IMR-90 (cell line): ENCODE results near the gene JMJD8. TPM values are rescaled to one million over a fixed set of nuclear protein-coding genes. Genes with fewer than 3 reads are reported as not detected.

ENCODE experiments used
- ATAC-seq: fragments of 200-7000 bp; cut with Tn5 transposase; 2 replicates; pipeline ENCODE4 v1.9.1; 2020; ENCODE audit warnings: low read depth, mild to moderate bottlenecking, moderate library complexity
- BruUV-seq: library from RNA; stranded (reverse); fragments of 400-500 nt; replicated peaks from 2 replicates; lab custom pipeline; 2021; lab: Mats Ljungman, UMichigan
- CTCF ChIA-PET: fragments of 300-600 bp; formaldehyde crosslinking; extraction: SDS; loops from one replicate; lab custom pipeline; 2021; ENCODE audit warnings: antibody characterized with exemption; lab: Yijun Ruan, JAX
- POLR2A ChIA-PET: fragments of 300-600 bp; sonication (Branson Sonifier 250); formaldehyde crosslinking; loops from one replicate; lab custom pipeline; 2022; ENCODE audit warnings: antibody characterized with exemption; ENCODE audit not compliant: unreplicated experiment; lab: Charles Lee
- DNase-seq: peaks from one replicate; pipeline ENCODE4 v3.0.0; 2013
- H2AFZ ChIP-seq: replicated peaks from 2 replicates; pipeline ENCODE3; 2013; ENCODE audit warnings: low read length, mild to moderate bottlenecking; ENCODE audit not compliant: poor library complexity
- H2AK5ac ChIP-seq: 2 replicates; pipeline ENCODE4 v1.6.1; 2013; ENCODE audit warnings: low read depth, low read length, inconsistent platforms
- H2AK9ac ChIP-seq: replicated peaks from 2 replicates; pipeline ENCODE3; 2013; ENCODE audit warnings: mild to moderate bottlenecking, low read depth, low read length, moderate library complexity; ENCODE audit not compliant: poor library complexity
- H2BK120ac ChIP-seq: 2 replicates; pipeline ENCODE4 v1.6.1; 2013; ENCODE audit warnings: low read depth, low read length, inconsistent platforms
- H2BK15ac ChIP-seq: 3 replicates; pipeline ENCODE4 v1.6.1; 2013; ENCODE audit warnings: low read depth, low read length, inconsistent platforms
- H2BK20ac ChIP-seq: 2 replicates; pipeline ENCODE4 v1.6.1; 2013; ENCODE audit warnings: low read depth, mild to moderate bottlenecking, inconsistent platforms, low read length, moderate library complexity
- H2BK5ac ChIP-seq: 2 replicates; pipeline ENCODE4 v1.6.1; 2013; ENCODE audit warnings: mild to moderate bottlenecking, low read depth, low read length, inconsistent platforms; ENCODE audit not compliant: poor library complexity, severe bottlenecking
- H3K14ac ChIP-seq: replicated peaks from 2 replicates; pipeline ENCODE4 v1.6.1; 2013; ENCODE audit warnings: low read depth, low read length, inconsistent platforms
- H3K18ac ChIP-seq: 2 replicates; pipeline ENCODE4 v1.6.1; 2013; ENCODE audit warnings: low read depth, low read length, control low read depth
- H3K23ac ChIP-seq: 2 replicates; pipeline ENCODE4 v1.6.1; 2013; ENCODE audit warnings: low read depth, low read length, inconsistent platforms
- H3K27ac ChIP-seq: 2 replicates; pipeline ENCODE4 v1.5.1; 2013; ENCODE audit warnings: mild to moderate bottlenecking, control low read depth, low read length; ENCODE audit not compliant: insufficient read depth
- H3K27me3 ChIP-seq: 2 replicates; pipeline ENCODE4 v1.6.1; 2013; ENCODE audit warnings: low read length; ENCODE audit not compliant: control insufficient read depth, insufficient read depth
- H3K36me3 ChIP-seq: 2 replicates; pipeline ENCODE4 v1.6.1; 2013; ENCODE audit warnings: low read length, mixed read lengths; ENCODE audit not compliant: control insufficient read depth, insufficient read depth
- H3K4ac ChIP-seq: 2 replicates; pipeline ENCODE4 v1.6.1; 2013; ENCODE audit warnings: low read depth, low read length, inconsistent platforms
- H3K4me1 ChIP-seq: 2 replicates; pipeline ENCODE4 v1.6.1; 2013; ENCODE audit warnings: low read length, mixed read lengths; ENCODE audit not compliant: control insufficient read depth, insufficient read depth
- H3K4me2 ChIP-seq: 2 replicates; pipeline ENCODE4 v1.6.1; 2013; ENCODE audit warnings: low read depth, mild to moderate bottlenecking, control low read depth, low read length, moderate library complexity
- H3K4me3 ChIP-seq: 2 replicates; pipeline ENCODE4 v1.5.1; 2013; ENCODE audit warnings: low read depth, mild to moderate bottlenecking, control low read depth, low read length, moderate library complexity; ENCODE audit not compliant: insufficient read depth
- H3K56ac ChIP-seq: 2 replicates; pipeline ENCODE4 v1.6.1; 2013; ENCODE audit warnings: low read length, inconsistent platforms; ENCODE audit not compliant: insufficient read depth; ENCODE audit errors: extremely low read depth
- H3K79me1 ChIP-seq, 2 experiments: 2 replicates each; pipeline ENCODE4 v1.6.1; 2013; ENCODE audit warnings: low read length in 2 of 2, inconsistent platforms in 1 of 2, low read depth in 1 of 2
- H3K9ac ChIP-seq: 2 replicates; pipeline ENCODE4 v1.6.1; 2013; ENCODE audit warnings: low read depth, low read length, control low read depth
- H3K9me1 ChIP-seq: 2 replicates; pipeline ENCODE4 v1.6.1; 2013; ENCODE audit warnings: low read length, inconsistent platforms; ENCODE audit not compliant: insufficient read depth
- H3K9me3 ChIP-seq: 2 replicates; pipeline ENCODE4 v1.6.1; 2013; ENCODE audit warnings: low read length; ENCODE audit not compliant: control insufficient read depth, insufficient read depth
- H4K20me1 ChIP-seq: 2 replicates; pipeline ENCODE4 v1.6.1; 2013; ENCODE audit warnings: low read length, inconsistent platforms; ENCODE audit not compliant: insufficient read depth
- H4K5ac ChIP-seq: 2 replicates; pipeline ENCODE4 v1.6.1; 2013; ENCODE audit warnings: mild to moderate bottlenecking, low read depth, low read length, control low read depth
- H4K8ac ChIP-seq, 2 experiments: 2 replicates each; pipeline ENCODE4 v1.6.1; 2013; ENCODE audit warnings: low read depth in 2 of 2, low read length in 2 of 2, control low read depth in 1 of 2, inconsistent platforms in 1 of 2
- H4K91ac ChIP-seq: 2 replicates; pipeline ENCODE4 v1.6.1; 2013; ENCODE audit warnings: low read depth, low read length, inconsistent platforms; ENCODE audit not compliant: insufficient read depth
- BHLHE40 ChIP-seq: fragments of 150-350 bp; IDR thresholded peaks from 2 replicates; pipeline ENCODE4 v1.6.1; 2016; ENCODE audit warnings: mild to moderate bottlenecking, low read depth, low read length
- CHD1 ChIP-seq: IDR thresholded peaks from 2 replicates; pipeline ENCODE4 v1.6.1; 2012; ENCODE audit warnings: low read depth, low read length, improper control_type of control experiment
- ELK1 ChIP-seq: fragments of 150-350 bp; IDR thresholded peaks from 2 replicates; pipeline ENCODE4 v1.6.1; 2016; ENCODE audit warnings: low read depth, mild to moderate bottlenecking, low read length, moderate library complexity, borderline replicate concordance
- FOS ChIP-seq: fragments of 150-350 bp; IDR thresholded peaks from 2 replicates; pipeline ENCODE4 v1.6.1; 2016; ENCODE audit warnings: low read depth, low read length
- MAFK ChIP-seq: IDR thresholded peaks from 2 replicates; pipeline ENCODE4 v1.6.1; 2012; ENCODE audit warnings: low read depth, low read length, improper control_type of control experiment
- RAD21 ChIP-seq: IDR thresholded peaks from 2 replicates; pipeline ENCODE4 v1.6.1; 2012; ENCODE audit warnings: low read length, improper control_type of control experiment
- RFX5 ChIP-seq: IDR thresholded peaks from 2 replicates; pipeline ENCODE4 v1.8.0; 2012; ENCODE audit warnings: low read depth, mild to moderate bottlenecking, low read length, moderate library complexity
- USF2 ChIP-seq: fragments of 150-350 bp; IDR thresholded peaks from 2 replicates; pipeline ENCODE4 v1.6.1; 2017; ENCODE audit warnings: mild to moderate bottlenecking, antibody characterized with exemption, low read length, low read depth
- WGBS, 2 experiments: methylation state at CpG; one replicate each; pipeline versions ENCODE4 v1.1.5 to v1.1.7; 2013; ENCODE audit warnings: missing lambda C conversion rate in 2 of 2; ENCODE audit not compliant: insufficient read length in 1 of 2; ENCODE audit errors: extremely low coverage in 2 of 2; 5-methylcytosine and 5-hydroxymethylcytosine counted together
- dilution Hi-C: fragments of 300-500 bp; cut with HindIII; formaldehyde crosslinking; loops from one replicate; pipeline ENCODE4 v1.14.3; 2018; ENCODE audit warnings: low sequenced_read_pairs; ENCODE audit not compliant: unreplicated experiment
- in situ Hi-C: fragments of 300-500 bp; cut with MboI; formaldehyde crosslinking; loops from 3 replicates; pipeline ENCODE4 v1.14.3; 2019; ENCODE audit warnings: low sequenced_read_pairs, inconsistent platforms, mixed read lengths
- intact Hi-C: fragments of 100-400 bp; cut with micrococcal nuclease; formaldehyde crosslinking; loops from 2 replicates; pipeline ENCODE4 v1.10.0; 2022
- polyA plus RNA-seq, 3 experiments: library from polyadenylated mRNA; depleted of rRNA; stranded (reverse); fragments of >200 nt; gene quantifications; 2 replicates each; pipeline ENCODE4 v1.2.3, GENCODE V29; 2012; ENCODE audit warnings: low replicate concordance in 1 of 3
- total RNA-seq: library from RNA; depleted of rRNA; stranded (reverse); fragments of >200 nt; gene quantifications from 2 replicates; pipeline ENCODE4 v1.2.3, GENCODE V29; 2012
- TF ChIP-seq, protein P1 (sequence below): conservative IDR thresholded peaks from 2 replicates; pipeline ENCODE4 v1.5.1; 2012; ENCODE audit warnings: mild to moderate bottlenecking, low read depth, low read length, improper control_type of control experiment

JMJD8 gene
- total and polyA plus RNA-seq, 2 of the 4 experiments (the other 2 are of a cell fraction) = 17.7 to 62.5 TPM

- WGBS, 2 experiments = 72% methylated on average over 20 of the region's 57 CpGs; no CpG with 5 or more reads in 1 of the 2 experiments
- H4K8ac ChIP-seq = no peak overlapping the region
- BruUV-seq = no TSS peak
- H4K20me1 ChIP-seq = peaks cover 40% of the 10 kb centered on the region
- H3K36me3 ChIP-seq = peaks cover 29% of the 10 kb centered on the region
- TF ChIP-seq MAFK = no peak
- no peak for TF ChIP-seq ELK1
- no peak for TF ChIP-seq BHLHE40
- no peak for TF ChIP-seq RAD21
- no peak for TF ChIP-seq FOS
- no peak for TF ChIP-seq CHD1
- no peak for TF ChIP-seq RFX5
- no peak for TF ChIP-seq USF2
- TF ChIP-seq, protein P1, sequence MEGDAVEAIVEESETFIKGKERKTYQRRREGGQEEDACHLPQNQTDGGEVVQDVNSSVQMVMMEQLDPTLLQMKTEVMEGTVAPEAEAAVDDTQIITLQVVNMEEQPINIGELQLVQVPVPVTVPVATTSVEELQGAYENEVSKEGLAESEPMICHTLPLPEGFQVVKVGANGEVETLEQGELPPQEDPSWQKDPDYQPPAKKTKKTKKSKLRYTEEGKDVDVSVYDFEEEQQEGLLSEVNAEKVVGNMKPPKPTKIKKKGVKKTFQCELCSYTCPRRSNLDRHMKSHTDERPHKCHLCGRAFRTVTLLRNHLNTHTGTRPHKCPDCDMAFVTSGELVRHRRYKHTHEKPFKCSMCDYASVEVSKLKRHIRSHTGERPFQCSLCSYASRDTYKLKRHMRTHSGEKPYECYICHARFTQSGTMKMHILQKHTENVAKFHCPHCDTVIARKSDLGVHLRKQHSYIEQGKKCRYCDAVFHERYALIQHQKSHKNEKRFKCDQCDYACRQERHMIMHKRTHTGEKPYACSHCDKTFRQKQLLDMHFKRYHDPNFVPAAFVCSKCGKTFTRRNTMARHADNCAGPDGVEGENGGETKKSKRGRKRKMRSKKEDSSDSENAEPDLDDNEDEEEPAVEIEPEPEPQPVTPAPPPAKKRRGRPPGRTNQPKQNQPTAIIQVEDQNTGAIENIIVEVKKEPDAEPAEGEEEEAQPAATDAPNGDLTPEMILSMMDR = no peak
- ATAC-seq (no peak), DNase-seq (no peak)
- no peak overlapping the region for H2BK120ac ChIP-seq
- no peak overlapping the region for H3K23ac ChIP-seq
- in situ Hi-C loops (no loop called here), dilution Hi-C loops (no loop called here), intact Hi-C loops (no loop called here)
- no peak overlapping the region for H3K18ac ChIP-seq
- H3K4me2 ChIP-seq = no peak overlapping the region
- H2AK5ac ChIP-seq = no peak overlapping the region
- ChIA-PET CTCF (no interaction called here), POLR2A (no interaction called here)
- H3K79me1 ChIP-seq = peaks cover 9 to 35% of the 10 kb centered on the region in 2 experiments; a peak in 3 of 4 replicates
- H3K9ac ChIP-seq = no peak overlapping the region
- peaks cover 20% of the 10 kb centered on the region for H3K4me1 ChIP-seq
- H3K4me3 ChIP-seq = no peak overlapping the region
- H2AFZ ChIP-seq = no peak overlapping the region
- H2AK9ac ChIP-seq = no peak overlapping the region
- no peaks in the 10 kb centered on the region for H3K27me3 ChIP-seq
- no peak overlapping the region for H3K4ac ChIP-seq
- peaks cover 15% of the 10 kb centered on the region for H3K9me1 ChIP-seq
- no peak overlapping the region for H4K91ac ChIP-seq
- H2BK5ac ChIP-seq = no peak overlapping the region
- no peak overlapping the region for H3K56ac ChIP-seq
- H2BK15ac ChIP-seq = no peak overlapping the region
- no peak overlapping the region for H2BK20ac ChIP-seq
- no peak overlapping the region for H3K27ac ChIP-seq
- H3K9me3 ChIP-seq = no peaks in the 10 kb centered on the region
- H4K5ac ChIP-seq = no peak overlapping the region
- no peak overlapping the region for H3K14ac ChIP-seq
Observed at GRCh38 chr16:677316-678190, 6.6 kb downstream of the JMJD8 start.
